HepG2 (cell line): ENCODE data around the gene ST6GALNAC6. TPM values are rescaled to one million over a fixed set of nuclear protein-coding genes. Genes with fewer than 3 reads are reported as not detected.

Experiments used
- BORCS8-MEF2B ChIP-seq: sonication (generic); formaldehyde crosslinking; IDR thresholded peaks from 2 replicates; pipeline ENCODE4 v1.8.0; 2022; ENCODE audit warnings: mild to moderate bottlenecking, missing genetic modification reagents
- DR1 ChIP-seq: sonication (generic); formaldehyde crosslinking; IDR thresholded peaks from 2 replicates; pipeline ENCODE4 v1.8.0; 2021; ENCODE audit warnings: mild to moderate bottlenecking, missing genetic modification reagents, inconsistent platforms
- KDM5A ChIP-seq: fragments of 200-600 bp; sonication (generic); IDR thresholded peaks from 2 replicates; pipeline ENCODE4 v1.7.0; 2018; ENCODE audit warnings: antibody characterized with exemption, mild to moderate bottlenecking, low read length, borderline replicate concordance
- MXI1 ChIP-seq: IDR thresholded peaks from 3 replicates; pipeline ENCODE4 v1.6.1; 2012; ENCODE audit warnings: low read depth, low read length, inconsistent platforms, borderline replicate concordance
- PTBP1 ChIP-seq: fragments of 200-400 bp; formaldehyde crosslinking; IDR thresholded peaks from 2 replicates; pipeline ENCODE4 v1.6.1; 2018; ENCODE audit warnings: low read length, low read depth; ENCODE audit not compliant: poor library complexity, severe bottlenecking
- SNAPC2 ChIP-seq: sonication (generic); formaldehyde crosslinking; IDR thresholded peaks from 2 replicates; pipeline ENCODE4 v1.8.1; 2022; ENCODE audit warnings: mild to moderate bottlenecking, missing genetic modification reagents
- TAF1 ChIP-seq: sonication (generic); formaldehyde crosslinking; IDR thresholded peaks from 2 replicates; pipeline ENCODE4 v1.4.0; 2020; ENCODE audit warnings: missing genetic modification reagents
- ZNF331 ChIP-seq: sonication (generic); formaldehyde crosslinking; IDR thresholded peaks from 2 replicates; pipeline ENCODE4 v1.4.0; 2020; ENCODE audit warnings: missing genetic modification reagents
- ZNF44 ChIP-seq: sonication (generic); formaldehyde crosslinking; IDR thresholded peaks from 2 replicates; pipeline ENCODE4 v1.5.1; 2020; ENCODE audit warnings: mild to moderate bottlenecking, missing genetic modification reagents
- polyA plus RNA-seq, 8 experiments: library from polyadenylated mRNA; depleted of rRNA in 3 of 8; stranded (reverse) in 7 of 8; unstranded in 1 of 8; fragments of >200 nt; fragmentation: Illumina TruSeq in 4 of 8; extraction: Trizol in 4 of 8; gene quantifications; 2 replicates each; pipeline versions ENCODE4 v1.2.1 to v1.2.3, GENCODE V29; 2011 to 2016; ENCODE audit warnings: low read depth in 4 of 8, missing spikeins in 1 of 8, mixed read lengths in 1 of 8; ENCODE audit not compliant: insufficient read depth in 1 of 8
- total RNA-seq, 5 experiments: library from RNA; depleted of rRNA; stranded (reverse); fragments of >200 nt; fragmentation: Illumina TruSeq; extraction: Trizol; gene quantifications; 2 replicates each; pipeline ENCODE4 v1.2.3, GENCODE V29; 2016; ENCODE audit warnings: low read depth in 1 of 5
- TF ChIP-seq, protein P1 (sequence below): sonication (generic); formaldehyde crosslinking; IDR thresholded peaks from 2 replicates; pipeline ENCODE4 v1.5.0; 2020; ENCODE audit warnings: mild to moderate bottlenecking, missing genetic modification reagents, borderline replicate concordance
- TF ChIP-seq, protein P2 (sequence below): sonication (generic); formaldehyde crosslinking; IDR thresholded peaks from 2 replicates; pipeline ENCODE4 v1.9.0; 2021; ENCODE audit warnings: missing genetic modification reagents, borderline replicate concordance
- TF ChIP-seq, protein P3 (sequence below): sonication (generic); formaldehyde crosslinking; conservative IDR thresholded peaks from 2 replicates; pipeline ENCODE4 v1.4.0; 2020; ENCODE audit warnings: mild to moderate bottlenecking, missing genetic modification reagents, moderate library complexity
- TF ChIP-seq, protein P4 (sequence below): sonication (generic); formaldehyde crosslinking; IDR thresholded peaks from 2 replicates; pipeline ENCODE4 v1.4.0; 2020; ENCODE audit warnings: missing genetic modification reagents, borderline replicate concordance

ST6GALNAC6 gene
- total and polyA plus RNA-seq, 2 of the 13 experiments (the other 11 are each of a cell fraction or from before 2014, with no cell fraction given) = 18.5 to 65.4 TPM

DNA sequence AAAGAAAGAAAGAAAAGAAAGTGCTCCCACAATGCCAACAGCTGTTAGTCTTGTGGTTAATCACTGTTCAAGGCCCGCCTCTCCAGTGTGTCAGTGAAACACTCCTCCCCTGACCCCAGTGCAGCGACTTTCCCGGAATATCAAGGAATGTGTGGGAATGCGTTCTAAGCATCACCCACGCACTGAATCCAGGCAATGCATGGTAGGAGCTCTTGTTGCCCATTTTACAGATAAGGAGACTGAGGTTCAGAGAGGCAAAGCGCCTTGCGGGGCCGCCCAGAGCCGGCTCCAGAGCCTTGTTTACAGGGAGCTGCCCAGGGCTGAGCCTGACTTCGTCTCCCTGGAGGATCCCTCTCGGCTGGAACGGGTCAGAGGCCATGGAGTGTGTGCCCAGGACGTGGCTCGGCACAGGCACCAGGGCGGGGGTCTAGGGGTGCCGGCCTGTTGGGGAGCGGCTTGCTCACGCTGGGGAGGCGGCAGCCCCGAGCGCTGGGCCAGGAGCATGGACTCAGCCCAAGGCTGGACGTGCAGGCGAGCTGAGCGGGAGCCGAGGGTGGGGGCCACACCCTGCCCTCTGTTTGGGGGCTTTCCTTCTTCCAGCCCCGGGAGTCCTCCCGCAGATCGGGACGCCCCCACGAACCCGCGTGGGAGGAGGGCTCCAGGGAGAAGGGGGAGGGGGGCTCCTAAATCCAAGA lies 823 bp downstream of the ST6GALNAC6 start (continued):
- no peak for TF ChIP-seq SNAPC2 (CRISPR knock-in tag)
- no peak for TF ChIP-seq BORCS8-MEF2B (CRISPR knock-in tag)
- no peak for TF ChIP-seq MXI1
- TF ChIP-seq, protein P1, sequence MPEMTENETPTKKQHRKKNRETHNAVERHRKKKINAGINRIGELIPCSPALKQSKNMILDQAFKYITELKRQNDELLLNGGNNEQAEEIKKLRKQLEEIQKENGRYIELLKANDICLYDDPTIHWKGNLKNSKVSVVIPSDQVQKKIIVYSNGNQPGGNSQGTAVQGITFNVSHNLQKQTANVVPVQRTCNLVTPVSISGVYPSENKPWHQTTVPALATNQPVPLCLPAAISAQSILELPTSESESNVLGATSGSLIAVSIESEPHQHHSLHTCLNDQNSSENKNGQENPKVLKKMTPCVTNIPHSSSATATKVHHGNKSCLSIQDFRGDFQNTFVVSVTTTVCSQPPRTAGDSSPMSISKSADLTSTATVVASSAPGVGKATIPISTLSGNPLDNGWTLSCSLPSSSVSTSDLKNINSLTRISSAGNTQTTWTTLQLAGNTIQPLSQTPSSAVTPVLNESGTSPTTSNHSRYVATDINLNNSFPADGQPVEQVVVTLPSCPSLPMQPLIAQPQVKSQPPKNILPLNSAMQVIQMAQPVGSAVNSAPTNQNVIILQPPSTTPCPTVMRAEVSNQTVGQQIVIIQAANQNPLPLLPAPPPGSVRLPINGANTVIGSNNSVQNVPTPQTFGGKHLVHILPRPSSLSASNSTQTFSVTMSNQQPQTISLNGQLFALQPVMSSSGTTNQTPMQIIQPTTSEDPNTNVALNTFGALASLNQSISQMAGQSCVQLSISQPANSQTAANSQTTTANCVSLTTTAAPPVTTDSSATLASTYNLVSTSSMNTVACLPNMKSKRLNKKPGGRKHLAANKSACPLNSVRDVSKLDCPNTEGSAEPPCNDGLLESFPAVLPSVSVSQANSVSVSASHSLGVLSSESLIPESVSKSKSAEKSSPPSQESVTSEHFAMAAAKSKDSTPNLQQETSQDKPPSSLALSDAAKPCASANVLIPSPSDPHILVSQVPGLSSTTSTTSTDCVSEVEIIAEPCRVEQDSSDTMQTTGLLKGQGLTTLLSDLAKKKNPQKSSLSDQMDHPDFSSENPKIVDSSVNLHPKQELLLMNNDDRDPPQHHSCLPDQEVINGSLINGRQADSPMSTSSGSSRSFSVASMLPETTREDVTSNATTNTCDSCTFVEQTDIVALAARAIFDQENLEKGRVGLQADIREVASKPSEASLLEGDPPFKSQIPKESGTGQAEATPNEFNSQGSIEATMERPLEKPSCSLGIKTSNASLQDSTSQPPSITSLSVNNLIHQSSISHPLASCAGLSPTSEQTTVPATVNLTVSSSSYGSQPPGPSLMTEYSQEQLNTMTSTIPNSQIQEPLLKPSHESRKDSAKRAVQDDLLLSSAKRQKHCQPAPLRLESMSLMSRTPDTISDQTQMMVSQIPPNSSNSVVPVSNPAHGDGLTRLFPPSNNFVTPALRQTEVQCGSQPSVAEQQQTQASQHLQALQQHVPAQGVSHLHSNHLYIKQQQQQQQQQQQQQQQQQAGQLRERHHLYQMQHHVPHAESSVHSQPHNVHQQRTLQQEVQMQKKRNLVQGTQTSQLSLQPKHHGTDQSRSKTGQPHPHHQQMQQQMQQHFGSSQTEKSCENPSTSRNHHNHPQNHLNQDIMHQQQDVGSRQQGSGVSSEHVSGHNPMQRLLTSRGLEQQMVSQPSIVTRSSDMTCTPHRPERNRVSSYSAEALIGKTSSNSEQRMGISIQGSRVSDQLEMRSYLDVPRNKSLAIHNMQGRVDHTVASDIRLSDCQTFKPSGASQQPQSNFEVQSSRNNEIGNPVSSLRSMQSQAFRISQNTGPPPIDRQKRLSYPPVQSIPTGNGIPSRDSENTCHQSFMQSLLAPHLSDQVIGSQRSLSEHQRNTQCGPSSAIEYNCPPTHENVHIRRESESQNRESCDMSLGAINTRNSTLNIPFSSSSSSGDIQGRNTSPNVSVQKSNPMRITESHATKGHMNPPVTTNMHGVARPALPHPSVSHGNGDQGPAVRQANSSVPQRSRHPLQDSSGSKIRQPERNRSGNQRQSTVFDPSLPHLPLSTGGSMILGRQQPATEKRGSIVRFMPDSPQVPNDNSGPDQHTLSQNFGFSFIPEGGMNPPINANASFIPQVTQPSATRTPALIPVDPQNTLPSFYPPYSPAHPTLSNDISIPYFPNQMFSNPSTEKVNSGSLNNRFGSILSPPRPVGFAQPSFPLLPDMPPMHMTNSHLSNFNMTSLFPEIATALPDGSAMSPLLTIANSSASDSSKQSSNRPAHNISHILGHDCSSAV = no peak
- no peak for TF ChIP-seq ZNF44 (CRISPR knock-in tag)
- TF ChIP-seq TAF1 = peak; percentile 31; the same call in 1 of the 2 replicates
- no peak for TF ChIP-seq ZNF331
- TF ChIP-seq, protein P2, sequence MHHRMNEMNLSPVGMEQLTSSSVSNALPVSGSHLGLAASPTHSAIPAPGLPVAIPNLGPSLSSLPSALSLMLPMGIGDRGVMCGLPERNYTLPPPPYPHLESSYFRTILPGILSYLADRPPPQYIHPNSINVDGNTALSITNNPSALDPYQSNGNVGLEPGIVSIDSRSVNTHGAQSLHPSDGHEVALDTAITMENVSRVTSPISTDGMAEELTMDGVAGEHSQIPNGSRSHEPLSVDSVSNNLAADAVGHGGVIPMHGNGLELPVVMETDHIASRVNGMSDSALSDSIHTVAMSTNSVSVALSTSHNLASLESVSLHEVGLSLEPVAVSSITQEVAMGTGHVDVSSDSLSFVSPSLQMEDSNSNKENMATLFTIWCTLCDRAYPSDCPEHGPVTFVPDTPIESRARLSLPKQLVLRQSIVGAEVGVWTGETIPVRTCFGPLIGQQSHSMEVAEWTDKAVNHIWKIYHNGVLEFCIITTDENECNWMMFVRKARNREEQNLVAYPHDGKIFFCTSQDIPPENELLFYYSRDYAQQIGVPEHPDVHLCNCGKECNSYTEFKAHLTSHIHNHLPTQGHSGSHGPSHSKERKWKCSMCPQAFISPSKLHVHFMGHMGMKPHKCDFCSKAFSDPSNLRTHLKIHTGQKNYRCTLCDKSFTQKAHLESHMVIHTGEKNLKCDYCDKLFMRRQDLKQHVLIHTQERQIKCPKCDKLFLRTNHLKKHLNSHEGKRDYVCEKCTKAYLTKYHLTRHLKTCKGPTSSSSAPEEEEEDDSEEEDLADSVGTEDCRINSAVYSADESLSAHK (CRISPR knock-in tag) = no peak
- TF ChIP-seq KDM5A = no peak; the same call in 1 of the 2 replicates
- no peak for TF ChIP-seq PTBP1
- TF ChIP-seq, protein P3, sequence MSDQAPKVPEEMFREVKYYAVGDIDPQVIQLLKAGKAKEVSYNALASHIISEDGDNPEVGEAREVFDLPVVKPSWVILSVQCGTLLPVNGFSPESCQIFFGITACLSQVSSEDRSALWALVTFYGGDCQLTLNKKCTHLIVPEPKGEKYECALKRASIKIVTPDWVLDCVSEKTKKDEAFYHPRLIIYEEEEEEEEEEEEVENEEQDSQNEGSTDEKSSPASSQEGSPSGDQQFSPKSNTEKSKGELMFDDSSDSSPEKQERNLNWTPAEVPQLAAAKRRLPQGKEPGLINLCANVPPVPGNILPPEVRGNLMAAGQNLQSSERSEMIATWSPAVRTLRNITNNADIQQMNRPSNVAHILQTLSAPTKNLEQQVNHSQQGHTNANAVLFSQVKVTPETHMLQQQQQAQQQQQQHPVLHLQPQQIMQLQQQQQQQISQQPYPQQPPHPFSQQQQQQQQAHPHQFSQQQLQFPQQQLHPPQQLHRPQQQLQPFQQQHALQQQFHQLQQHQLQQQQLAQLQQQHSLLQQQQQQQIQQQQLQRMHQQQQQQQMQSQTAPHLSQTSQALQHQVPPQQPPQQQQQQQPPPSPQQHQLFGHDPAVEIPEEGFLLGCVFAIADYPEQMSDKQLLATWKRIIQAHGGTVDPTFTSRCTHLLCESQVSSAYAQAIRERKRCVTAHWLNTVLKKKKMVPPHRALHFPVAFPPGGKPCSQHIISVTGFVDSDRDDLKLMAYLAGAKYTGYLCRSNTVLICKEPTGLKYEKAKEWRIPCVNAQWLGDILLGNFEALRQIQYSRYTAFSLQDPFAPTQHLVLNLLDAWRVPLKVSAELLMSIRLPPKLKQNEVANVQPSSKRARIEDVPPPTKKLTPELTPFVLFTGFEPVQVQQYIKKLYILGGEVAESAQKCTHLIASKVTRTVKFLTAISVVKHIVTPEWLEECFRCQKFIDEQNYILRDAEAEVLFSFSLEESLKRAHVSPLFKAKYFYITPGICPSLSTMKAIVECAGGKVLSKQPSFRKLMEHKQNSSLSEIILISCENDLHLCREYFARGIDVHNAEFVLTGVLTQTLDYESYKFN (CRISPR knock-in tag) = 0 out of 2 replicates have a peak, but pooled peaks have one; percentile 25
- TF ChIP-seq, protein P4, sequence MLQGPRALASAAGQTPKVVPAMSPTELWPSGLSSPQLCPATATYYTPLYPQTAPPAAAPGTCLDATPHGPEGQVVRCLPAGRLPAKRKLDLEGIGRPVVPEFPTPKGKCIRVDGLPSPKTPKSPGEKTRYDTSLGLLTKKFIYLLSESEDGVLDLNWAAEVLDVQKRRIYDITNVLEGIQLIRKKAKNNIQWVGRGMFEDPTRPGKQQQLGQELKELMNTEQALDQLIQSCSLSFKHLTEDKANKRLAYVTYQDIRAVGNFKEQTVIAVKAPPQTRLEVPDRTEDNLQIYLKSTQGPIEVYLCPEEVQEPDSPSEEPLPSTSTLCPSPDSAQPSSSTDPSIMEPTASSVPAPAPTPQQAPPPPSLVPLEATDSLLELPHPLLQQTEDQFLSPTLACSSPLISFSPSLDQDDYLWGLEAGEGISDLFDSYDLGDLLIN (CRISPR knock-in tag) = no peak
- TF ChIP-seq DR1 (CRISPR knock-in tag) = no peak
